GM10266 (cell line): ENCODE measurements around the gene IL1B.
"Not testable (repeated sequence)": the region's sequence is repeated elsewhere in the genome, so short reads cannot be mapped to it uniquely, and the experiment has no call there.

Source experiments
- DNase-seq: peaks from one replicate; pipeline ENCODE4 v3.0.0; 2012; ENCODE audit errors: extremely low spot score
- CTCF ChIP-seq: IDR thresholded peaks from 2 replicates; pipeline ENCODE4 v1.5.1; 2012; ENCODE audit warnings: mild to moderate bottlenecking, low read depth; ENCODE audit not compliant: control insufficient read depth, insufficient read depth; ENCODE audit errors: missing control alignments

IL1B gene

GRCh38 chr2:112869258-112869842 is 32.8 kb upstream of the IL1B start:
- TF ChIP-seq CTCF, result no peak
- no peak for DNase-seq

GRCh38 chr2:112867701-112868631 is 31.4 kb upstream of the IL1B start:
- TF ChIP-seq CTCF, result no peak
- DNase-seq, result no peak

DNA sequence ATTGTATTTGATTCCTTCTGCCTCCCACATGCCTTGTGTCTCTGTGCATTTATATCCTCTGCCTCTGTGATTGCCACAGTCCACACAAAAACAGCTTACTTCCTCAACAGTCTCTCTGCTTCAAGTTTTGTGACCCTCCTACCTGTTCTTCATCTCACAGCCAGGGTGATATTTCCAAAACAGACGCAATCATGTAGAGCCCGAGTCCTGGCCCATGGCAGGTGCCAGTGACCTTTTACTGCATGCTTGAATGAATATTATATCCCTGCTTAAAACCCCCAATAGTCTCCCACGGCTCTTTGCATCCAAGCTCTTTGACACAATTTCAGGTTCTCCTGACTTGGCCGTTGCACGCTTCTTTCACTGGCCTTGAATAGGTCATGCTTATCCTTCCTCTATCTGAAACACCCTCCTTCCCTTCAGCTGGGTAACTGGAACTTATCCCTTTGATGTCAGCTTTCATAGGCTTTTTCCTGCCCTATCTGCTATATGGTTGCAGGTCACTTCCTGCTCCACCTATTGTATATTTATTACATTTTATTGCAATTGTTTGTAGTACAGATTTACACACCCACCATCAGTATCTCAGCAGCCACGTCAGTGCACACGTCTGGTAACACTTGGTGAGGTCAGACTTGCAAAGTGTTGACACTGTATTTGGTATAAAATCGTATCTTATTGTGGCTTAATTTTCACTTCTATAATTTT is 29.7 kb upstream of the IL1B start:
- no peak for DNase-seq
- no peak for TF ChIP-seq CTCF

- DNase-seq, result no peak
- TF ChIP-seq CTCF, result no peak
Observed at GRCh38 chr2:112864072-112864471, 27.5 kb upstream of the IL1B start.

DNA sequence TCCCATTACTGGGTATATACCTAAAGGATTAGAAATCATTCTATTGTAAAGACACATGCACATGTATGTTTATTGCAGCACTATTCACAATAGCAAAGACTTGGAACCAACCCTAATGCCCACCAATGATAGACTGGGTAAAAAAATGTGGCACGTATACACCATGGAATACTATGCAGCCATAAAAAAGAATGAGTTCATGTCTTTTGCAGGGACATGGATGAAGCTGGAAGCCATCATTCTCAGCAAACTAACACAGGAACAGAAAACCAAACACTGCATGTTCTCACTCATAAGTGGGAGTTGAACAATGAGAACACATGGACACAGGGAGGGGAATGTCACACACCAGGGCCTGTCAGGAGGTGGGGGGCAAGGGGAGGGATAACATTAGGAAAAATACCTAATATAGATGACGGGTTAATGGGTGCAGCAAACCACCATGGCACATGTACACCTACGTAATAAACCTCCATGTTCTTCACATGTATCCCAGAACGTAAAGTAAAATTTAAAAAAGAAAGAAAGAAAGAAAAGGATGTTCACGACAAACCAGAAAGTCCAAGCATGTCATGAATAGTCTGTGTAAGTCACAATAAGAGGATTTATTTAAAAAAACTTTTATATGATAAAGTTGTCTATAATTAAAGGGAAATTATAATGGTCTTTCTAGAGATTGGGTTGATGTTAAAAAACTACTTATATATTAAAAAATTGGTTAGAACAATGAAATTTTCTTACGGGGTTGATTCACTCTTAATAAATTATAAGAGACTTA is 23.0 kb upstream of the IL1B start:
- DNase-seq, result not testable (repeated sequence)

DNA sequence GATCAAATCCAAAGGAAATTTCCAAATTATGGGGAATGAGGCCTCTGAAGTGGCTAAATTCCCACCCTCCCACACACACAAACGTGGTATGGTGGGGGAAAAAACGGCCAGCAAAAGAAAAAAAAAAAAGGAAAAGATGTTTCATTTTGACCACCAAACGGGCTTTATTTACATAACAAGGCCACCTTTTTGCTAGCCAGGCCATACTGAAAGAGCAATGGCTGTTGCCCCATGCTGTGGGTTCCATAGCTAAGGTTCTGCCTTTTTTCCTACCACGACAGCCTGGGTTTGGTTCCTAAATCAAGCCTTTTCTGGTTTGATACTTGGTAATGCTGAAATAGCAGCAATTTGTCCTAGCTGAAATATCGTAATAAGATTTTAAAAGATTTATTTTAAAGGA is 14.0 kb upstream of the IL1B start:
- DNase-seq, result no peak
- no peak for TF ChIP-seq CTCF

DNA sequence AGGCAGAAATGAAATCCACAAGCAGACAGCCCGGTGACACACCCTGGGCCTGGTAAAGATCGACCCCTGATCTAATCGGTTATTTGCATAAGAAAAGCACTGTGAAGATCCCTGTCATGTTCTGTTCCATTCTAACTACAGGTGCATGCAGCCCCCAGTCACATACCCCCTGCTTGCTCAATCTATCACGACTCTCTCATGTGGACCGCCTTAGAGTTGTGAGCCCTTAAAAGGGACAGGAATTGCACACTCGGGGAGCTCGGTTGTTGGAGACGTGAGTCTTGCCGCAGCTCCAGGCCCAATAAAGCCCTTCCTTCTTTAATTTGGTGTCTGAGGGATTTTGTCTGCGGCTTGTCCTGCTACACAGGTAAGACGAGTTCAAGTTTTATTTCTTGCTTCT is 13.4 kb upstream of the IL1B start:
- DNase-seq, result no peak
- no peak for TF ChIP-seq CTCF
